SH-SY5Y (cell line): ENCODE measurements around the gene CAPN15.

ENCODE experiments used
- GATA2 ChIP-seq: IDR thresholded peaks from 2 replicates; pipeline ENCODE4 v1.6.1; 2011; ENCODE audit warnings: mild to moderate bottlenecking, low read depth, low read length
- GATA3 ChIP-seq: IDR thresholded peaks from 2 replicates; pipeline ENCODE4 v1.6.1; 2011; ENCODE audit warnings: low read depth, mild to moderate bottlenecking, low read length, moderate library complexity

CAPN15 gene

DNA sequence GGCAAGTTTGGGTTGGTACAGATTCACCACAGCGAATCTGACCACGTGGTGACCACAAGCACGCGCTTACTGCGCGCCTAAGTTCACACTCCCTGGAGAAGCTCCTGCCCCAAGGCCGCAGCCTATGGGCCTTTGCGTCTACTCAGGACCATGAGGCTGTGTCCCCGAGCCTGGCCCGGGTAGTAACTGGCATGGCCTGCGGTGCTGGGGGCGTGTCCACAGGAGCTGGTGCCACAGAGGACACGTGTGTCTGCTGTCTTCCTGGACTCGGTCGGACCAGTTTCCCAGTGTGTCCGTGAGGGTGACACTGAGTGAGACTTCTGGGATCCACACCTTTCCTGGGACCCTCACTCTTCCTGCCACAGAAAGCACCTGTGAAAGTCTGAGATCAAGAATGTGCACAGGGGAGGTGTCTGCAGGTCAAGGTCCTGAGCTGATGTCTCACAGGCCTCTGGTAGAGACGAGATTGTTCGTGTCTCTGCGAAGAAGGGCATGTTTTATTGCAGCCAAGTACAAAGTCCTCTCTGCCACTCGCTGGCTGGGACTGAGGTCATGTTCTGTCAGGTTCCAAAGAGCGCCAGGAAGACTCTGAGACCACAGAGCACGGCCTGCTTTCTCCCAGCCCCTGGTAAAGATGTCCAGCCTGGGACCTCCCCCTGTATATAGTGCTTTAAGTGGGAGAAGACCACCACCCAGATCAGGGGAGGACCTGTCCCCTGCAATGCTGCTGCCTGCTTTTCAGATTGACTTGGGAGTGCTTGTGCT, 25.2 kb upstream of the CAPN15 start:
- TF ChIP-seq GATA2 (no peak), GATA3 (no peak)

DNA sequence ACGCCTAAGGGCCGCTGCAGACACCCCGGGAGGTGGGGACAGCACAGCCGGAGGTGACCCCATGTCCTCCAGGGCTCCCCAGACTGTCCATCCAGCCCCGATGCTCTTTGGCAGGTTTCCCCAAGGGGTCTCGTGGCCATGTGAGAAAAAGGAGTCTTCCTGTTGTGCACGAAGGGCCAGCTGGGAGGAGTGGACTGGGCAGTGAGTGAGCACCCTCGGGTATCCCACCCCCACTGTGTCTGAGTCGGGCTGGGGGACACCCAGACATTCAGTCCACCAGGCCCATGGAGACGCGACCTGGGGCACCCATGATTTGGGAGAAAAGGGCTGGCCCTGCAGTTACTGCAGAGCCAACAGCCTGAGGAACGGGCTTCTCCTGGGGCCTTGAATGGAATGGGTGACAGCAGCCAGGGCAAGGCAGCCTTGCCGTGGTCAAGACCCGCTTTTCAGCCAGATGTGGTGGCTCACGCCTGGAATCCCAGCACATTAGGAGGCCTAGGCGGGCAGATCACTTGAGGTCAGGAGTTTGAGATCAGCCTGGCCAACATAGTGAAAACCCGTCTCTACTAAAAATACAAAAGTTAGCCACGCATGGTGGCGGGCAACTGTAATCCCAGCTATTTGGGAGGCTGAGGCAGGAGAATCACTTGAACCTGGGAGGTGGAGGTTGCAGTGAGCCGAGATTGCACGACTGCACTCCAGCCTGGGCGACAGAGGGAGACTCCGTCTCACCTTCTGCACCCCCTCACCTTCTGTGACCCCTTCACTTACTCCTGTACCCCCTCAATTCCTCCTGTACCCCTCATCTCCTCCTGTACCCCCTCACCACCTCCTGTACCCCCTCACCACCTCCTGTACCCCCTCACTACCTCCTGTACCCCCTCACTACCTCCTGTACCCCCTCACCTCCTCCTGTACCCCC, 24.1 kb upstream of the CAPN15 start:
- no peak for TF ChIP-seq GATA2
- no peak for TF ChIP-seq GATA3

DNA sequence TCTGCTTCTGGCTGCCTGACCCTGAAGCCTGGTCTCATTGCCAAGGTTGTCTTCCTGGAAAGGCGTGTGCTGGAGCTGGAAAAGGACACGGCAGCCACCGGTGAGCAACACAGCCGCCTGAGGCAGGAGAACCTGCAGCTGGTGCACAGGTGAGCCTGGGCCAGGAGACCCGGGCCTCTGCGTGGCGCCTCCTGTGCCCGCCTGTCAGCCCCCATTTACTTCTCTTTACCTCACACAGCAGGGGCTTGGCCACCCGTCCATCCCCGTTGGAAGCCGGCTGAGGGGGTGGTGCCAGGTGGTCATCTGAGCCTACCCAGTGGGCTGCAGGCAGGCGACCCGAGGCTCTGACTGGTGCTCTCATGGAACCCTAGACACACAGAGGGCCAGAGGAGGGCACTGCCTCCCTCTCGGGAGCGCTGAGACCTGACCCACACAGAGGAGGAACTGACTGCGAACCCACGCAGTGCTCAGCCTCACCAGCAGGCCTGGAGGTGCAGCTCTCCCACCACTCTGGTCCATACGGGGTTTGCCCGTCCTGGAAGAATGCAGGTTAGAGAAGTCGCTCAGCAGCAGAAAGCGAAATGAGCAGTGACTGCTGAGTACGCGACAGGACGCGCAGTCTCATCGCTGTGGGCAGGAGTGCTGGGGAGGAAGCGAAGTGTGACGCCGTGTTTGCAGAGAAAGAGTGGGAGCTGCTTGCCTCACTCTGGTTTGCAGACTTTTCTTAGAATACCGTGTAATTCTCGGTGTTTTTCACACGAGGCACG, 21.9 kb upstream of the CAPN15 start:
- TF ChIP-seq GATA2, result no peak
- no peak for TF ChIP-seq GATA3

DNA sequence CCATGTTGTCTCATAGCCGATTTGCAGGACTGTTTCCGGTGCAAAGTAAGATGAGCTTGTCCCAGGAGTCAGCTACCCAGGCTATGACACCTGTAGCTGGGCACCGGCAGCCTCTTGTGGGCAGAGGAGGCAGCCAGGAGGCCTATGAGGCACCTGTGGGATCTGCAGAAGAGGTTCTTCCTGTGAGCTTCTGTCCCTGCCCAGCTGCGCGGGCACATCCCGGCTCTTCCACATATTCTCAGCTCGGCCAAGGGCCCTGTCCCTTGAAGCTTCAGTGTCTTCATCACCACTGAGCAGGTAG, 21.3 kb upstream of the CAPN15 start:
- TF ChIP-seq GATA2, result no peak
- TF ChIP-seq GATA3, result no peak

DNA sequence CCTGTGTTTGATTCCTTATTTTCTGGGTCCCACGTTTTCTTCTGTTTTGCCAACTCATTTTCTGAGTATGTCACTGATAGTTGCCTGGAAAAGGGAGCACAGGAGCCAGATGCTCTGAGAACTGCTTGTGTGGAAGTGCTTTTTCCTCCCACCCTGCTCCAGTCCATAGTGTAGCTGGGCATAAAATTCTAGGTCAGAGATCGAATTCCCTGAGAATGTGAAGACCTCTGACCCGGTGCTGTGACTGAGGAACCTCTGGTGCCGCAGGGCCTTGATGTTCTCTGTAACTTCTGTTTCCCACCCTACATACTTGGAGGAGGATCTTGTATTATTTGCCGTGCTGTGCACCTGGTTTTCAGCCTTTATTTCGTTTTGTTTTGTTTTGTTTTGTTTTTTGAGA, 19.5 kb upstream of the CAPN15 start:
- TF ChIP-seq GATA3 (no peak), GATA2 (no peak)

DNA sequence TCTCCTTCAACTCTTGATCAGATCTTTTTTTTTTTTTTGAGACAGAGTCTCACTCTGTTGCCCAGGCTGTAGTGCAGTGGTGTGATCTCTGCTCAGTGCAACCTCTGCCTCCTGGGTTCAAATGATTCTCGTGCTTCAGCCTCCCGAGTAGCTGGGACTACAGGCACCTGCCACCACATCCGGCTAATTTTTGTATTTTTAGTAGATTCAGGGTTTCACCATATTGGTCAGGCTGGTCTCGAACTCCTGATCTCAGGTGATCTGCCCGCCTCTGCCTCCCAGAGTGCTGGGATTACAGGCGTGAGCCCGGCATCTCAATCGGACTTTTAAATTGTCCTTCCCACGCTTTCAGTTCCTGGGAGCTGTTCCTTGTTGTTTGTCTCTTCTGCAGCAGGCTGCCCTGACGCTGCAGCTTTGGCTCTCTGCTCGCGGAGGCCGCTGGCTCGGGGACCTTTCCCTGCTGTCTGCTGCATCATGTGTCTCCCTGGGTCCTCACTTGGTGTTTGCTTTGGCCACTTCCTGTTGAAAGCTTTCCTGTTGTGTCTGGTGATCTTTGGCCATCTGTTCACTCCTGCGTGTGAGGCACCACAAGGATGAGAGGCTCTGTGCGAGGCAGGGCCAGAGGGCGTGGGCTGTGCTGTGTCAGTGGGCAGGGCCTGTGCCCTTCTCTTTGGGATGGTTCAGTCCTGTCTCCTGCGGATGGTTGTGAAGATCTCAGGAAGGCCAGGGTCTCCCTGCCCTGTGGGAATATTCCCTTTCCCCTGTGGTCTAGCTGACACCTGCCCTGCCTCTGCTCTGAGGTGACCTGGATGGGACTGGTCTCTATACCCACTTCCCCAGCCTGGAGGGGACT, 18.4 kb upstream of the CAPN15 start:
- TF ChIP-seq GATA2, result no peak
- TF ChIP-seq GATA3, result no peak

DNA sequence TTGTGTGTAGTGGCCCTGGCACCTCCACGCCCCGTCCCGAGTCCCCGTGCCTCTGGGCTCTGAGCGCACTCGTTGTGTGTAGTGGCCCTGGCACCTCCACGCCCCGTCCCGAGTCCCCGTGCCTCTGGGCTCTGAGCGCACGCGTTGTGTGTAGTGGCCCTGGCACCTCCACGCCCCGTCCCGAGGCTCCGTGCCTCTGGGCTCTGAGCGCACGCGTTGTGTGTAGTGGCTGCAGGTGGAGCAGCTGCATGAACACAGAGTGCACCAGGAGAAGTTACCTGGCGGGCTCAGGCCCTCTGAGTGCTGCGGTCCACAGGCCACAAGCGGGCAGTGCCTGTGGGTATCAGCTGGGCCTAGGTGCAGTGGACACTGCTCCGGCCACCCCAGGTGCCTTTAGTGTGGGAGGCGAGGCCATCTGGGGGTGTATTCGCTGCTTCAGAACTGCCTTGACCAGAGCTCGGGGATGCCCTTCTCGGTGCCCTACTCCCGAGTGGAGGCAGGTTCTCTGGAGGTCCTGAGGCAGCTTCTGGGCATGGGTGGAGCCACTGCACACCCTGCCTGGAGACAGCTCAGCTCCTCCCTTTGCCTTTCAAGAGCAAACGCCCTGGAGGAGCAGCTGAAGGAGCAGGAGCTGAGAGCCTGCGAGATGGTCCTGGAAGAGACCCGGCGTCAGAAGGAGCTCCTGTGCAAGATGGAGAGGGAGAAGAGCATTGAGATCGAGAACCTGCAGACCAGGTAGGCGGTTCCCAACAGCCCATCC, 17.3 kb upstream of the CAPN15 start:
- no peak for TF ChIP-seq GATA3
- no peak for TF ChIP-seq GATA2

DNA sequence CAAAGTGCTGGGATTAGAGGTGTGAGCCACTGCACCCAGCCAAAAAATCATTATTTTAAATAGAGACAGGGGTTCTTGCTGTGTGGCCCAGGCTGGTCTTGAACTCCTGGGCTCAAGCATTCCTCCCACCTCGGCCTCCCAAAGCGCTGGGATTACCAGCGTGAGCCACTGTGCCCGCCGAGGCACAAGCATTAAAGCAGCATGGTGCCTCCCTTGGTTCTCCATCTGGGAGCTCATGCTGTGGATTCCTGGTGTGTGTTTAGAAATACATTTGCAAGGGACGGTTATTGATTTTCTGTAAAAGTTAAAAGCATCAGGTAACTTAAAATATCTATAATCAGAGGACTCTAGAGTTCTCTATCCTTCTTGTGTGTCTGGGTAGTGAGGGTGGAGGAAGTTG, 14.7 kb upstream of the CAPN15 start:
- TF ChIP-seq GATA3, result no peak
- TF ChIP-seq GATA2, result no peak

DNA sequence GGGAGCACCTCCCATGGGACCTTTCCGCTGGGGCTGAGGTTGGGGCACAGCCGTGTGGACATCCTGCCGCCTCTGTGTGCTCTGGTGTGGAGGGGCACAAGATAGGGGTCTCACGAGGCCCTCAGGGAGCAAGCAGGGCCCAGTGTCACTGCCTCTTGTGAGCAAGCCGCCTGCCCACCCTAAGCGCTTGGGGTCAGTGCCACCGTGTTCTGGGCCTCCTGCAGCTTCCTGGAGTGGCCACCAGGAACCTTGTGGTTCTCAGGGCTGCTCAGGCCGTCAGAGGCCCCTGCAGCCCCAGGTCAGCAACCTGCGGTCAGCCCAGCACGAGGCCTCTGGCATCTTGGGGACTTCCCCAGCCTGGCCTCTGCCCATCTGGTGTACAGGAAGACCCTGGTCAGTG, 13.6 kb upstream of the CAPN15 start:
- no peak for TF ChIP-seq GATA3
- no peak for TF ChIP-seq GATA2

DNA sequence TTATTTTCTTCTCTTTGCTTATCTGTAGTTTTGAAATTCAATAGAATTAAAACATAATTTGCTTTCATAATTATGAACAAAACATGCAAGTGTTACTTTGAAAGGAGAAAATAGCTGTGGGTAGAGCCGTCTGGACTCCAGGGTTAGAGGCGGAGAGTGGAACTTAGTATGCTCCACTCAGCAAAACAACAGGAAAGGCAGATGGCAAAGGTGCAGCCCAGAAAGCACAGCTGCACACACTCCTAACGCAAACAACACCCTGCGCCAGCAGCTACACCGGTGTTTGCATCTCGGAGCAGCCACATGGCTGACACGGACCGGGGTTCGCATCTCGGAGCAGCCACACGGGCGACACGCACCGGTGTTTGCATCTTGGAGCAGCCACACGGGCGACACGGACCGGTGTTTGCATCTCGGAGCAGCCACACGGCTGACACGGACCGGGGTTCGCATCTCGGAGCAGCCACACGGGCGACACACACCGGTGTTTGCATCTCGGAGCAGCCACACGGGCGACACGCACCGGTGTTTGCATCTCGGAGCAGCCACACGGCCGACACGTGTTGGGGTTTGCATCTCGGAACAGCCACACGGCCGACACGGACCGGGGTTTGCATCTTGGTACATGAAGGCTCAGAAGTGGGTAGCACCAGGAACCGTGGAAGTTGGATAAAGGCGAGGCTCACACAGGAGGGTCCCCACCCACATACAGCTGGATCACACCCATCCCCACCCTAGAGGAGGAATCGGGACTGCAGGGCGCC, 12.2 kb upstream of the CAPN15 start:
- no peak for TF ChIP-seq GATA2

DNA sequence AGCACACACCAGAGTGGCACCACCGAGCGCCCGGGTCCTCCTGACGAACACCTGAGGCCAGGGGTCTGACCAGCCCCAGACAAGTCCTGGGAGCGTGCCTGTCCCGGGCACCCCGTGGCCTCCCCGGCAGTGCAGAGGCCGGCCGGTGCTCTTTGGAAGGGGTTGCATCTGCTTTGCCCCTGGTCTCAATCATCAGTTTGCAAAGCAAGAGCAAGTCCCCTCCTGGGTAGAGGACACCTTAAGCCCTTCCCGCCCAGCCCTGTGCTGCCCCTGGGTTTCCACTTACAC, 11.6 kb upstream of the CAPN15 start:
- TF ChIP-seq GATA3, result no peak
- TF ChIP-seq GATA2, result no peak

DNA sequence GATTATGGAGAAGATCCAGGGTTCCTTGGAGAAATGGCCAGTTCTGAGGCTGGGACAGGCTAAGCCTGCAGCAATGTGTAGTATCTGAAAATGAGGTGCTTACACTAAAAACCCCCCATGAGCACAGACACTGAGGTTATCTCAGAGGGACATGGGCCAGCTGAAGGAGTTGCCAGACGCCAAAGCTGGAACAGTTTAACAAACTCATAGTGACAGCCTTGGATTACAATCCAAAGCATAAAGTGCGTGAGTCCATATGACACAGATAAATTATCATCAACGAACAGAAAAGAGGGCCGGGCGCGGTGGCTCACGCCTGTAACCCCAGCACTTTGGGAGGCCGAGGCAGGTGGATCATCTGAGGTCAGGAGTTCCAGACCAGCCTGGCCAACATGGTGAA, 11.2 kb upstream of the CAPN15 start:
- TF ChIP-seq GATA3 (no peak), GATA2 (no peak)

DNA sequence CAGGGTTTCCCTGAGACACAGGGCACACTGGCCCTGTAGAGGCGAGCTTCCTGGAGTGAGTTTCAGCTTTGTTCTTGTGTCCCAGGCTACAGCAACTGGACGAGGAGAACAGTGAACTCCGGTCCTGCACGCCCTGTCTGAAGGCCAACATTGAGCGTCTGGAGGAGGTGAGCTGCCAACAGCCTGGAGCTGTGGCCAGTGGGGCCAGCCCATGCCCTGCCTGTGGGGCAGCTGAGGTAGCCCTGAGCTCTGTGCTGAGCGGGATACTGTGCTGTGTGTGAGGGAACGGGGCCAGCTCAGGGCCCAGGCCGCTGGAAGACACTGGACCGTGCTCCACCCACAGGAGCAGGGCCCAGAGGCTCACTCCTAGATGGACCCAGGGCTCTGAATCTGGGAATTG, 8.7 kb upstream of the CAPN15 start:
- TF ChIP-seq GATA3 (no peak), GATA2 (no peak)
